PFSK-1 (cell line): ENCODE results near the gene USP24.

Source experiments
- POLR2AphosphoS5 ChIP-seq: IDR thresholded peaks from 2 replicates; pipeline ENCODE4 v1.6.1; 2012; ENCODE audit warnings: low read depth, mild to moderate bottlenecking, control low read depth, low read length, moderate library complexity
- REST ChIP-seq, 2 experiments: IDR thresholded peaks; 2 replicates each; pipeline versions ENCODE4 v1.6.1 to v1.8.0; 2011 to 2012; ENCODE audit warnings: low read depth in 2 of 2, low read length in 2 of 2, control low read depth in 1 of 2, inconsistent platforms in 1 of 2, mild to moderate bottlenecking in 1 of 2, moderate library complexity in 1 of 2; ENCODE audit not compliant: insufficient read depth in 1 of 2
- SIN3A ChIP-seq: IDR thresholded peaks from 2 replicates; pipeline ENCODE4 v1.6.1; 2012; ENCODE audit warnings: mild to moderate bottlenecking, low read length, moderate library complexity, borderline replicate concordance; ENCODE audit not compliant: insufficient read depth
- TAF1 ChIP-seq: IDR thresholded peaks from 2 replicates; pipeline ENCODE4 v1.6.1; 2012; ENCODE audit warnings: low read length, control low read depth, borderline replicate concordance; ENCODE audit not compliant: insufficient read depth

GRCh38 chr1:55185832-55186231, 29.3 kb downstream of the USP24 start:
- TF ChIP-seq POLR2AphosphoS5 (no peak), REST (IDR thresholded peaks at IDR 0.05; ENCODE audit: insufficient read depth in 1 of 2, low read depth in 2 of 2, low read length in 2 of 2) (no peak), TAF1 (no peak), SIN3A (no peak)
